Jurkat, Clone E6-1 (cell line): ENCODE data around the gene IARS1.

ENCODE experiments used
- DNase-seq: peaks from one replicate; pipeline ENCODE4 v3.0.0-alpha.2; 2011; ENCODE audit warnings: low read depth, low spot score
- H3K4me3 ChIP-seq: 2 replicates; pipeline ENCODE4 v1.5.1; 2011; ENCODE audit warnings: mild to moderate bottlenecking, low read length, control low read depth, moderate library complexity

The IARS1 gene

DNA sequence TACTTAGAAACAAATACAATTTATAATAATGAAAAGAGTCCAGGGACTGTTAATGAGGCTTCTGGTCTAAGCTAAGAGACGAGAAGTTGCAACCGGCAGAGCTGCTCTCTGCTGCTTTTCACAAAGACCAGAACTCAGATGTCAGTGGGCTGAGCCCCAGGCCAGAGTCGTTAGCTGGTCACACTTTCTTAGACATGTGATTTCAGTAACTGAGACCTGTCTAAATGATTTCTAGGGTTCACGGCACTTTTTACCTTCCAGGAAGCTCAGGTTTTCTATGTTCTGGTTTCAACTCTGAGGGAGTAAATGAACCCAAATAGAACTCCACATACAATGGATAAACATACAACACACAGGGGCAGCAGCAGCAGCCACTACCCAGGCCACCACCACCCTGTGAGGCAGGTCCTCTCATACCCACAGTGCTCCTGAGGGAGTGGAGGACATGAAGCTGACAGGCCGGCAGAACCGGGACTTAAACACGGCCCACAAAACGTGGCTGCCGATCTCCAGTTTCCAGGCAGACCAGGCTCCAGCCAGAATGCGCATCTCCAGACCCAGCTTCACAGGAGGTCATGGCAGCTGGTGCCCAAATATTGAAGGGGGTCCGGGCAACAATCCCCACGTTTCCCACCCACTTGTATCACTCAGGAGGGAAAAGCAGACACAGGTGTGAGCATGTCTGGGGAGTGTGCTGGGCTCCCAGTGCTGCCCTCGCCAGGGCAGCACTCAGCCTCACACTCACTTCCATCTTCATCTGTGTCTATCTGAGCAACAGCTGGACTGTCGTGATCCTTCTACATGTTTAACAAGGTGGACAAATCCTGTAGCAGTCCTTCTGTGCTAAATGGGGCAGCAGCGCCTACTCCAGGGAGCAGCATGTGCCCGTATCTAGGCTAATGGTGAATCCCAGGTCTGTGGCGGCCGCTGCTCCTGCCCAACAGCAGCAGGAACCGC lies 38.8 kb downstream of the IARS1 start:
- DNase-seq = no peak
- H3K4me3 ChIP-seq = no peak overlapping the region

DNA sequence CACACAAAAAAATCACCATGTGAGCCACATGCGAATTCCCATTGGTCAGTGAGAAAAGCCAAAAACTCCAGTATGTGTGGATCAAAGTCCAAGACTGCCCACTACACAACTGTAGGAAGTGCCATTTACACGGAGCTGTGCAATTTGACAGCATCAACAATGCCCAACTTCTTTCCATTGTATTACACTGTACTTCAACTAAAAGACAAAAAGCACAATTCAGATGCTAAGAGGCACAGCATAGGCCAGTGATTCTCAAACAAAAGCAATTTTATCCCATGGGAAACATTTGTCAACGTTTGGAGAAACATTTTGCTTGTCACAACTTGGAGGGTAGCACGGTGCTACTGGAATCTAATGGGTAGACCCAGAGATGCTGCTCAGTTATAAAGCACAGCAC lies 39.8 kb downstream of the IARS1 start:
- no peak overlapping the region for H3K4me3 ChIP-seq
- no peak for DNase-seq

DNA sequence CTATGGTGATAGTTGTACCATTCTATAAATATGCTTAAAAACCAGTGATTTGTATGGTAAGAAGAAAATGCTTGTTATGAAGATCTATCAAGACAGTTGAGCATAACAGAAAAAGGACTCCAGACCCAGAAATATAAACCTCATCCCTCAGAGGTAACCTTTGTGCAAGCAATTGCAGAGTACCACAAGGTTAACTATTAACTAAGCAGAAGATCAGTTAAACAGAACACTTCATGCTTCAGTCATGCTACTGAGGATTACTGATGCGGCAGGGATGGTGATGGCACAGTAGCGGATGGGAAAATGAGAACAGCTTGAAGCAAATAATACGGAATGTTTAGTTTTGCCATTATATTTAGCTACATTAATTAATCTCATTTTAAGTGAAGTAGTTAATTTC lies 45.5 kb downstream of the IARS1 start:
- DNase-seq = no peak
- H3K4me3 ChIP-seq = no peak overlapping the region

- H3K4me3 ChIP-seq = no peak overlapping the region
- DNase-seq = no peak
Observed at GRCh38 chr9:92247296-92247695, 46.2 kb downstream of the IARS1 start.

- no peak for DNase-seq
- no peak overlapping the region for H3K4me3 ChIP-seq
Observed at GRCh38 chr9:92245005-92245797, 48.3 kb downstream of the IARS1 start.
